ENCODE measurements around the gene GPR158. TPM values are rescaled to one million over a fixed set of nuclear protein-coding genes. Genes with fewer than 3 reads are reported as not detected.

GPR158 gene
- total and polyA plus RNA-seq, 11 donors, result 0.05 TPM; not detected in 9

DNA sequence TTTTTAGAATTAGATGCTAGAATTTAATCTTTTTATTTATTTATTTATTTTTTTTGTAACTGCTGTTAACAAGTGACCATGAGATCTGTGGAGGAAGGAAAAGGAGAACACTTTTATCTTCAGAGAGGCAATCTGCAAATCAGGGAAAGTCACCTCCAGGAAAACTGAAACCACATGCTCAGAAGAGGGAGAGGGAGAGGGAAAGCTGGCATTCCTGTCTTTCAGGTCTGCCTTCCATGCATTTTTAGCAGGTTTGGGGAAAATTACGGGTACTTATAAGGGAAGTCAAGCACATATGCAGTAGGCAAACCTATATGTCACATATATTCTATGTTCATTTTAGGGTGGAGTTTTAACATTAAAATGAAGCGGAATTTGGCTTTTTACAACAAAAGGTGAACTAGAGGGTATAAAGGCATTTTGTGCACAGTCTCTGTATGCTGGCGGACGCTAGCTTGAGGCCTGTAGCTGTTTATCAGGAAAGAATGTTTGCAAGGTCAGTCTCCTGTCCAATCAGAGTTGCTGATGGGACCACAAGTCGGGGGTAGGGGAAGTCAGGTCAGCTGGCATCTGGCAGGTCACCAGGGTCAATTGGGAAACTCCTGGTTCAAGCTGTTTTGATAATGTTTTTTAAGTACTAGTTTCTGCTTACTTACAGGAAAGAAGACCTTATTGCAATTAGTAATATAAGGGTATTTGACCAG, 333.5 kb downstream of the GPR158 start:
- Histone ChIP-seq H3K27ac (no peak overlapping the region), H3K9me3 (no peaks in the 10 kb centered on the region), H3K36me3 (no peaks in the 10 kb centered on the region), H3K4me1 (no peaks in the 10 kb centered on the region), H3K4me3 (no peak overlapping the region), H3K27me3 (no peaks in the 10 kb centered on the region)
- TF ChIP-seq POLR2A (IDR thresholded peaks at IDR 0.05) (no peak), CTCF (IDR thresholded peaks at IDR 0.05) (no peak)
- DNase-seq (no peak), ATAC-seq (no peak)
- intact Hi-C loops (cut with DNase I), result no loop called here
- 63 to 70% (median 68%) methylated on average over 5 of the region's 5 CpGs for WGBS, 4 donors

GRCh38 chr10:25509151-25509550, 334.4 kb downstream of the GPR158 start:
- H3K4me1 ChIP-seq, result no peaks in the 10 kb centered on the region
- H3K36me3 ChIP-seq, result no peaks in the 10 kb centered on the region
- TF ChIP-seq CTCF (IDR thresholded peaks at IDR 0.05), result no peak
- no peak for TF ChIP-seq POLR2A (IDR thresholded peaks at IDR 0.05)
- WGBS, 4 donors, result 67 to 82% (median 72%) methylated on average over 6 of the region's 6 CpGs
- no peaks in the 10 kb centered on the region for H3K27me3 ChIP-seq
- no peaks in the 10 kb centered on the region for H3K9me3 ChIP-seq
- H3K27ac ChIP-seq, result no peak overlapping the region
- no peak for DNase-seq
- no peak overlapping the region for H3K4me3 ChIP-seq
- intact Hi-C loops (cut with DNase I), result no loop called here
- ATAC-seq, result no peak

DNA sequence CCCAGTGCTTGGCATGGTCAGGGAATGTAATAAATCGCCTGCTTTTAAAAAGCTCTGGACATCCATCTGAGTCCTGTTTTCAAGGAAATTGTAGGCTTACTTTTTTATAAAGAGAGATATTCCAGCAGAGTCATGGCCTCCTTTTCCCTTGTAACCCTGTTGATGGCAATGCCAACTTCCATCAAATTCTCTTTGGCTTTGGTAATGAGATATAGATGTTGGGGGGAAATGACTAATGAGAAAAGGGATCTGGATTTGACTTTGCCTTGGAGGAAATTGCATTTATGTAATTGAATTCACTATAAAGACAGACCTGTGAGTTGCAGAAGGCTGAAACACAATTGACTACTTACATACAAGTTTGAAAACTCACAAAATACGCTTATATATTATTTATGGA, 347.5 kb downstream of the GPR158 start:
- DNase-seq, result no peak
- TF ChIP-seq CTCF (IDR thresholded peaks at IDR 0.05) (no peak), POLR2A (IDR thresholded peaks at IDR 0.05) (no peak)
- Histone ChIP-seq H3K4me3 (no peak overlapping the region), H3K9me3 (no peaks in the 10 kb centered on the region), H3K27ac (no peak overlapping the region), H3K27me3 (no peaks in the 10 kb centered on the region), H3K36me3 (no peaks in the 10 kb centered on the region), H3K4me1 (no peaks in the 10 kb centered on the region)
- ATAC-seq, result no peak
- intact Hi-C loops (cut with DNase I), result no loop called here
- 87% methylated on average over 2 of the region's 2 CpGs for WGBS, 4 donors

GRCh38 chr10:25522946-25523608, 348.3 kb downstream of the GPR158 start:
- intact Hi-C loops (cut with DNase I), result no loop called here
- Histone ChIP-seq H3K4me3 (no peak overlapping the region), H3K4me1 (no peaks in the 10 kb centered on the region), H3K27ac (no peak overlapping the region), H3K9me3 (no peaks in the 10 kb centered on the region), H3K36me3 (no peaks in the 10 kb centered on the region), H3K27me3 (no peaks in the 10 kb centered on the region)
- ATAC-seq (no peak), DNase-seq (no peak)
- 75 to 77% (median 76%) methylated on average over 4 of the region's 4 CpGs for WGBS, 4 donors
- TF ChIP-seq POLR2A (IDR thresholded peaks at IDR 0.05) (no peak), CTCF (IDR thresholded peaks at IDR 0.05) (no peak)
